H1 (cell line): Measurements from ENCODE around the gene PHF24. TPM values are rescaled to one million over a fixed set of nuclear protein-coding genes. Genes with fewer than 3 reads are reported as not detected.

Experiments used
- CTCF ChIA-PET: fragments of 300-600 bp; sonication (Branson Sonifier 250); formaldehyde crosslinking; loops from one replicate; lab custom pipeline; 2021; ENCODE audit not compliant: partially characterized antibody; lab: Charles Lee
- POLR2A ChIA-PET: fragments of 300-600 bp; sonication (Branson Sonifier 250); formaldehyde crosslinking; loops from one replicate; lab custom pipeline; 2021; ENCODE audit warnings: inconsistent platforms; ENCODE audit not compliant: partially characterized antibody; lab: Charles Lee
- DNase-seq, 2 experiments: peaks; one replicate each; pipeline versions ENCODE4 v3.0.0 to v3.0.0-alpha.2; 2010 to 2022; ENCODE audit warnings: low spot score in 2 of 2, low read depth in 1 of 2, mixed read lengths in 1 of 2
- FAIRE-seq: peaks from 2 replicates; lab custom pipeline; 2011; peaks lifted over from hg19 to GRCh38; lab: Jason Lieb, UNC
- H2AFZ ChIP-seq: 2 replicates; pipeline ENCODE4 v1.8.1; 2012; ENCODE audit warnings: low read length, inconsistent platforms
- H2AK5ac ChIP-seq: 2 replicates; pipeline ENCODE4 v1.6.1; 2013; ENCODE audit warnings: low read depth, low read length
- H2BK120ac ChIP-seq: replicated peaks from 2 replicates; pipeline ENCODE3; 2013; ENCODE audit warnings: low read depth, low read length, inconsistent platforms
- H2BK12ac ChIP-seq: 2 replicates; pipeline ENCODE4 v1.6.1; 2013; ENCODE audit warnings: low read depth, low read length
- H2BK15ac ChIP-seq: 2 replicates; pipeline ENCODE4 v1.6.1; 2013; ENCODE audit warnings: low read length
- H2BK20ac ChIP-seq: 2 replicates; pipeline ENCODE4 v1.6.1; 2013; ENCODE audit warnings: low read length
- H2BK5ac ChIP-seq: 2 replicates; pipeline ENCODE4 v1.6.1; 2013; ENCODE audit warnings: low read depth, low read length
- H3K14ac ChIP-seq: 2 replicates; pipeline ENCODE4 v1.6.1; 2013; ENCODE audit warnings: inconsistent platforms; ENCODE audit not compliant: insufficient read length
- H3K18ac ChIP-seq: 2 replicates; pipeline ENCODE4 v1.6.1; 2013; ENCODE audit warnings: low read length; ENCODE audit errors: extremely low read depth
- H3K23ac ChIP-seq: 2 replicates; pipeline ENCODE4 v1.6.1; 2013; ENCODE audit warnings: inconsistent platforms; ENCODE audit not compliant: insufficient read length
- H3K23me2 ChIP-seq: 2 replicates; pipeline ENCODE4 v1.6.1; 2013; ENCODE audit warnings: low read depth, low read length
- H3K27ac ChIP-seq: 2 replicates; pipeline ENCODE4 v1.6.1; 2011; ENCODE audit warnings: low read depth, low read length, inconsistent platforms
- H3K27me3 ChIP-seq, 4 experiments: replicated peaks in 1 of 4; 1 replicate in 1 of 4; 2 replicates in 3 of 4; pipeline versions ENCODE4 v1.6.1 to v1.8.1; 2011 to 2013; ENCODE audit warnings: low read length in 3 of 4, mild to moderate bottlenecking in 3 of 4, inconsistent platforms in 2 of 4, mixed read lengths in 2 of 4, moderate library complexity in 1 of 4; ENCODE audit not compliant: control insufficient read depth in 3 of 4, insufficient read depth in 3 of 4; ENCODE audit errors: extremely low read depth in 1 of 4
- H3K36me3 ChIP-seq, 4 experiments: 2 replicates each; pipeline versions ENCODE4 v1.6.1 to v1.8.1; 2011 to 2013; ENCODE audit warnings: mild to moderate bottlenecking in 4 of 4, low read length in 3 of 4, moderate library complexity in 2 of 4, control low read depth in 1 of 4, inconsistent platforms in 1 of 4; ENCODE audit not compliant: insufficient read depth in 4 of 4, control insufficient read depth in 2 of 4
- H3K4ac ChIP-seq: replicated peaks from 2 replicates; pipeline ENCODE3; 2013; ENCODE audit warnings: low read length, low read depth, mixed read lengths, inconsistent platforms; ENCODE audit not compliant: insufficient read length
- H3K4me1 ChIP-seq, 4 experiments: replicated peaks in 1 of 4; 1 replicate in 1 of 4; 2 replicates in 3 of 4; pipeline versions ENCODE4 v1.6.1 to v1.8.1; 2011 to 2013; ENCODE audit warnings: low read length in 3 of 4, inconsistent platforms in 2 of 4, mixed read lengths in 1 of 4; ENCODE audit not compliant: insufficient read depth in 4 of 4, control insufficient read depth in 3 of 4
- H3K4me2 ChIP-seq, 2 experiments: 2 replicates each; pipeline versions ENCODE4 v1.6.1 to v1.8.1; 2011 to 2013; ENCODE audit warnings: low read depth in 2 of 2, low read length in 2 of 2, control low read depth in 1 of 2, inconsistent platforms in 1 of 2, mild to moderate bottlenecking in 1 of 2; ENCODE audit not compliant: insufficient read depth in 1 of 2
- H3K4me3 ChIP-seq, 4 experiments: fragments of 200-600, 300-600 bp in 1 of 4; sonication (generic), shearing (Covaris generic), sonication (Bioruptor Twin) in 1 of 4; 2 replicates each; pipeline versions ENCODE4 v1.5.1 to v1.8.1; 2011 to 2016; ENCODE audit warnings: low read length in 4 of 4, low read depth in 3 of 4, control low read depth in 2 of 4, inconsistent platforms in 2 of 4, mild to moderate bottlenecking in 2 of 4, mixed read lengths in 1 of 4, moderate library complexity in 1 of 4; ENCODE audit not compliant: insufficient read depth in 2 of 4; ENCODE audit errors: extremely low read depth in 1 of 4
- H3K56ac ChIP-seq: replicated peaks from 2 replicates; pipeline ENCODE3; 2013; ENCODE audit warnings: low read depth, mild to moderate bottlenecking, mixed read lengths, low read length, inconsistent platforms; ENCODE audit not compliant: insufficient read length
- H3K79me1 ChIP-seq: 2 replicates; pipeline ENCODE4 v1.6.1; 2013; ENCODE audit warnings: low read depth, low read length, control low read depth
- H3K79me2 ChIP-seq, 2 experiments: 2 replicates each; pipeline versions ENCODE4 v1.6.1 to v1.8.1; 2012 to 2013; ENCODE audit warnings: low read length in 2 of 2, mild to moderate bottlenecking in 2 of 2, inconsistent platforms in 1 of 2; ENCODE audit not compliant: insufficient read depth in 2 of 2, control insufficient read depth in 1 of 2
- H3K9ac ChIP-seq, 4 experiments: replicated peaks in 1 of 4; 1 replicate in 1 of 4; 2 replicates in 3 of 4; pipeline versions ENCODE4 v1.6.1 to v1.8.1; 2011 to 2013; ENCODE audit warnings: low read depth in 3 of 4, low read length in 3 of 4, control low read depth in 2 of 4, mild to moderate bottlenecking in 2 of 4, moderate library complexity in 2 of 4, inconsistent platforms in 1 of 4; ENCODE audit errors: extremely low read depth in 1 of 4
- H3K9me3 ChIP-seq, 2 experiments: 2 replicates each; pipeline versions ENCODE4 v1.6.1 to v1.8.1; 2012 to 2013; ENCODE audit warnings: mild to moderate bottlenecking in 2 of 2, moderate library complexity in 2 of 2, control low read depth in 1 of 2, inconsistent platforms in 1 of 2, low read depth in 1 of 2, low read length in 1 of 2, mixed read lengths in 1 of 2; ENCODE audit not compliant: insufficient read depth in 2 of 2
- H4K20me1 ChIP-seq, 2 experiments: replicated peaks in 1 of 2; 2 replicates each; pipeline versions ENCODE3 to v1.8.1; 2011 to 2013; ENCODE audit warnings: inconsistent platforms in 2 of 2, low read length in 2 of 2, mild to moderate bottlenecking in 1 of 2; ENCODE audit not compliant: insufficient read depth in 2 of 2, control insufficient read depth in 1 of 2
- H4K5ac ChIP-seq: 2 replicates; pipeline ENCODE4 v1.6.1; 2013; ENCODE audit warnings: low read length, low read depth, mixed read lengths, inconsistent platforms; ENCODE audit not compliant: insufficient read length
- H4K8ac ChIP-seq: 2 replicates; pipeline ENCODE4 v1.8.0; 2013; ENCODE audit warnings: mild to moderate bottlenecking, moderate library complexity, low read length, inconsistent platforms; ENCODE audit not compliant: insufficient read depth; ENCODE audit errors: extremely low read depth
- H4K91ac ChIP-seq: replicated peaks from 2 replicates; pipeline ENCODE3; 2013; ENCODE audit warnings: low read length, mixed read lengths, inconsistent platforms; ENCODE audit not compliant: insufficient read length
- CBX8 ChIP-seq: fragments of 300-800, 300-1000 bp; sonication (generic); IDR thresholded peaks from 2 replicates; pipeline ENCODE4 v1.7.1; 2016; ENCODE audit warnings: low read depth, low read length, borderline replicate concordance
- CEBPB ChIP-seq: IDR thresholded peaks from 2 replicates; pipeline ENCODE4 v1.6.1; 2012; ENCODE audit warnings: low read depth, low read length
- CREB1 ChIP-seq: IDR thresholded peaks from 2 replicates; pipeline ENCODE4 v1.6.1; 2012; ENCODE audit warnings: inconsistent platforms
- KDM1A ChIP-seq: fragments of 200-600, 300-600 bp; sonication (generic); IDR thresholded peaks from 2 replicates; pipeline ENCODE4 v1.7.1; 2016; ENCODE audit warnings: mild to moderate bottlenecking, low read length, borderline replicate concordance
- SRF ChIP-seq: IDR thresholded peaks from 2 replicates; pipeline ENCODE4 v1.6.1; 2011; ENCODE audit warnings: mild to moderate bottlenecking, low read depth, low read length, moderate library complexity
- WGBS, 2 experiments: shearing (Covaris generic) in 1 of 2; methylation state at CpG; one replicate each; pipeline versions ENCODE4 v1.1.6 to v1.1.7; 2013 to 2015; ENCODE audit warnings: low lambda C conversion rate in 2 of 2, mixed read lengths in 2 of 2, inconsistent platforms in 1 of 2, low coverage in 1 of 2, missing lambda C conversion rate in 1 of 2; ENCODE audit not compliant: insufficient replicate concordance in 2 of 2, insufficient coverage in 1 of 2, insufficient read length in 1 of 2; ENCODE audit errors: extremely low coverage in 1 of 2, missing lambda C conversion rate in 1 of 2; 5-methylcytosine and 5-hydroxymethylcytosine counted together
- polyA plus RNA-seq, 7 experiments: library from polyadenylated mRNA; depleted of rRNA in 3 of 7; stranded (reverse) in 5 of 7; unstranded in 2 of 7; fragments of >200 nt in 5 of 7; fragments of 200-250 nt in 2 of 7; gene quantifications; 1 replicate in 5 of 7; 2 replicates in 1 of 7; 4 replicates in 1 of 7; pipeline versions ENCODE4 v1.2.1 to v1.2.3, GENCODE V29; 2011 to 2013; ENCODE audit warnings: missing spikeins in 2 of 7, mixed read lengths in 2 of 7
- total RNA-seq: library from RNA; stranded (reverse); fragmentation: NEBNext Ultra II Directional; extraction: Animal tissue kit (Norgen Biotek cat#: 25700); gene quantifications from 2 replicates; pipeline ENCODE4 v1.2.1, GENCODE V29; 2021

PHF24 gene
- total and polyA plus RNA-seq, 2 of the 8 experiments (the other 6 are each of a cell fraction or from before 2014, with no cell fraction given), result 0.29 to 0.35 TPM

DNA sequence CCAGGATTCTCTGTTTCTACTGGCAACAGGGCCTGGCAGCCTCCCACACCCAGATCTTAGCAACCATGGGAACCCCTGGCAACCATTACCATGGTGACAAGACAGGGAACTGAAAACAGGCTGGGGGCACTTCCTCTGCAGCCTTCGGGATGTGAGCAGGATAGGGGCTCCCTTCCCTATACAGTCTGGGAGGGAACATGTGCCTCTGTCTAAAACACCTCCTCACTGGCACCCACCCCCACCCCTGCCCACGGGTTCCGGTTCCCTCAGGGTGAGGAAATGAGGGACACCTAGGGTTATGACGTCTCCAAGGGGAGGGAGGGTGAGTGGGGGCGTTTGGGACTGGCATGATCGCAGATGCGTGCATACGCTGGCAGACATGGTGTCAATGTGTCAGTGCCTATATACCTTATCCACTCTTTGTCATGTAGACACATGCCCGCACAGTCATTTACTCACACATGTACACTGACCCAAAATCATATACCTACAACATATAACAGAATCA lies 28.5 kb downstream of the PHF24 start:
- Histone ChIP-seq H4K20me1 (no peaks in the 10 kb centered on the region), H3K14ac (no peak overlapping the region), H3K4ac (no peak overlapping the region), H3K4me1 (peaks cover 0 to 21% (median 14%) of the 10 kb centered on the region in 4 experiments; a peak in 6 of 7 replicates), H2BK12ac (no peak overlapping the region), H3K79me2 (no peaks in the 10 kb centered on the region), H3K4me3 (no peak overlapping the region), H2BK5ac (no peak overlapping the region), H3K27ac (no peak overlapping the region), H3K9me3 (no peaks in the 10 kb centered on the region), H2AK5ac (no peak overlapping the region), H3K56ac (no peak overlapping the region), H2BK20ac (no peak overlapping the region), H4K91ac (no peak overlapping the region), H3K18ac (no peak overlapping the region), H3K27me3 (no peaks in the 10 kb centered on the region), H3K4me2 (no peak overlapping the region), H3K23me2 (peaks cover 6% of the 10 kb centered on the region), H3K79me1 (no peaks in the 10 kb centered on the region), H3K23ac (no peak overlapping the region), H2BK120ac (no peak overlapping the region), H3K36me3 (no peaks in the 10 kb centered on the region), H2BK15ac (no peak overlapping the region), H4K8ac (no peak overlapping the region), H3K9ac (no peak overlapping the region), H2AFZ (no peak overlapping the region), H4K5ac (no peak overlapping the region)
- POLR2A ChIA-PET, result no interaction called here
- 88% methylated on average over 8 of the region's 9 CpGs; no CpG with 5 or more reads in 1 of the 2 experiments for WGBS, 2 experiments
- no peak for DNase-seq
- CTCF ChIA-PET, result interaction anchor here (1.1 to 8.3 kb wide), 3 partner anchors 41 to 87 kb away, joined by 4 to 108 read pairs (median 8); no protein-coding TSS in a partner anchor
- TF ChIP-seq SRF (no peak), CBX8 (no peak), KDM1A (no peak), CREB1 (no peak), CEBPB (no peak)
- FAIRE-seq, result no peak
